Activated naive CD8-positive, alpha-beta T cell treated with anti-CD3 and anti-CD28 coated beads, Interleukin-2, amount 50 U/mL, for 24 hours (primary cell): ENCODE measurements around the gene ACSF2.

ENCODE experiments used
- ATAC-seq: fragments of 150-1000 bp; cut with Tn5 transposase; one replicate; pipeline ENCODE4 v1.10.0; 2021
- DNase-seq: peaks from one replicate; pipeline ENCODE4 v3.0.0; 2021
- H3K27ac Mint-ChIP-seq: one replicate; pipeline ENCODE4 v1.8.0; 2021; ENCODE audit warnings: mild to moderate bottlenecking, mixed read lengths
- H3K27me3 Mint-ChIP-seq: one replicate; pipeline ENCODE4 v1.8.0; 2021; ENCODE audit warnings: mixed read lengths
- H3K36me3 Mint-ChIP-seq: one replicate; pipeline ENCODE4 v1.8.0; 2021; ENCODE audit warnings: low read depth, mixed read lengths
- H3K4me1 Mint-ChIP-seq: one replicate; pipeline ENCODE4 v1.8.0; 2021; ENCODE audit warnings: mixed read lengths
- H3K4me3 Mint-ChIP-seq: one replicate; pipeline ENCODE4 v1.8.0; 2021; ENCODE audit warnings: mild to moderate bottlenecking, moderate library complexity, mixed read lengths
- H3K9me3 Mint-ChIP-seq: one replicate; pipeline ENCODE4 v1.8.0; 2021; ENCODE audit warnings: mixed read lengths

ACSF2 gene

GRCh38 chr17:50517011-50517410 lies 91.0 kb downstream of the ACSF2 start:
- no peak overlapping the region for H3K4me3 Mint-ChIP-seq

GRCh38 chr17:50517504-50518383 lies 91.7 kb downstream of the ACSF2 start:
- no peaks in the 10 kb centered on the region for H3K9me3 Mint-ChIP-seq
- H3K4me1 Mint-ChIP-seq, result no peaks in the 10 kb centered on the region
- H3K36me3 Mint-ChIP-seq, result no peaks in the 10 kb centered on the region
- no peak overlapping the region for H3K4me3 Mint-ChIP-seq
- ATAC-seq (no peak), DNase-seq (no peak)
- H3K27me3 Mint-ChIP-seq, result no peaks in the 10 kb centered on the region
- H3K27ac Mint-ChIP-seq, result no peak overlapping the region

More at GRCh38 chr17:50517011-50517410, 91.0 kb downstream of the ACSF2 start:
- Mint-ChIP-seq H3K4me1 (peaks cover 2% of the 10 kb centered on the region), H3K9me3 (no peaks in the 10 kb centered on the region), H3K27me3 (no peaks in the 10 kb centered on the region), H3K27ac (no peak overlapping the region), H3K36me3 (no peaks in the 10 kb centered on the region)
- no peak for ATAC-seq
- DNase-seq, result no peak

GRCh38 chr17:50518384-50519023 lies 92.5 kb downstream of the ACSF2 start:
- Mint-ChIP-seq H3K4me3 (no peak overlapping the region), H3K36me3 (no peaks in the 10 kb centered on the region), H3K9me3 (no peaks in the 10 kb centered on the region), H3K27ac (no peak overlapping the region), H3K27me3 (no peaks in the 10 kb centered on the region), H3K4me1 (no peaks in the 10 kb centered on the region)
- ATAC-seq (no peak), DNase-seq (no peak)

- Mint-ChIP-seq H3K4me3 (no peak overlapping the region), H3K4me1 (no peaks in the 10 kb centered on the region), H3K36me3 (no peaks in the 10 kb centered on the region), H3K27me3 (no peaks in the 10 kb centered on the region), H3K9me3 (no peaks in the 10 kb centered on the region), H3K27ac (no peak overlapping the region)
- DNase-seq (no peak), ATAC-seq (no peak)
Observed at GRCh38 chr17:50519141-50519834, 93.3 kb downstream of the ACSF2 start.

GRCh38 chr17:50520483-50520882 lies 94.5 kb downstream of the ACSF2 start:
- no peak for DNase-seq
- H3K27me3 Mint-ChIP-seq, result no peaks in the 10 kb centered on the region
- no peak for ATAC-seq
- H3K9me3 Mint-ChIP-seq, result no peaks in the 10 kb centered on the region
- H3K27ac Mint-ChIP-seq, result no peak overlapping the region
- no peaks in the 10 kb centered on the region for H3K36me3 Mint-ChIP-seq
- no peaks in the 10 kb centered on the region for H3K4me1 Mint-ChIP-seq
- no peak overlapping the region for H3K4me3 Mint-ChIP-seq

GRCh38 chr17:50521514-50521913 lies 95.5 kb downstream of the ACSF2 start:
- H3K36me3 Mint-ChIP-seq, result no peaks in the 10 kb centered on the region
- no peak overlapping the region for H3K27ac Mint-ChIP-seq
- H3K4me3 Mint-ChIP-seq, result no peak overlapping the region
- DNase-seq (no peak), ATAC-seq (no peak)
- H3K4me1 Mint-ChIP-seq, result no peaks in the 10 kb centered on the region
- no peaks in the 10 kb centered on the region for H3K9me3 Mint-ChIP-seq
- no peaks in the 10 kb centered on the region for H3K27me3 Mint-ChIP-seq

GRCh38 chr17:50522766-50523165 lies 96.7 kb downstream of the ACSF2 start:
- Mint-ChIP-seq H3K9me3 (no peaks in the 10 kb centered on the region), H3K27ac (no peak overlapping the region), H3K4me3 (no peak overlapping the region), H3K27me3 (no peaks in the 10 kb centered on the region), H3K36me3 (no peaks in the 10 kb centered on the region), H3K4me1 (no peaks in the 10 kb centered on the region)
- no peak for ATAC-seq
- DNase-seq, result no peak

GRCh38 chr17:50523208-50523607 lies 97.2 kb downstream of the ACSF2 start:
- no peak for DNase-seq
- no peak overlapping the region for H3K27ac Mint-ChIP-seq

More at GRCh38 chr17:50523208-50523607, 97.2 kb downstream of the ACSF2 start:
- no peak for ATAC-seq
- H3K4me1 Mint-ChIP-seq, result no peaks in the 10 kb centered on the region
- no peaks in the 10 kb centered on the region for H3K9me3 Mint-ChIP-seq
- H3K4me3 Mint-ChIP-seq, result no peak overlapping the region
- no peaks in the 10 kb centered on the region for H3K27me3 Mint-ChIP-seq
- H3K36me3 Mint-ChIP-seq, result no peaks in the 10 kb centered on the region
